ENCODE measurements around the gene ADGRG3.
A peak's percentile ranks its signal among the peaks of the same experiment; 100 is the strongest.

The ADGRG3 gene

GRCh38 chr16:57686577-57686976 lies 18.5 kb downstream of the ADGRG3 start:
- no peak overlapping the region for H3K27ac ChIP-seq (ENCODE audit: low read length)
- no peaks in the 10 kb centered on the region for H3K27me3 ChIP-seq (ENCODE audit: insufficient read depth, low read length, poor library complexity)
- no peak overlapping the region for H3K9ac ChIP-seq (ENCODE audit: low read depth, low read length)
- no peaks in the 10 kb centered on the region for H4K20me1 ChIP-seq (ENCODE audit: insufficient read depth, low read length)
- TF ChIP-seq CTCF (IDR thresholded peaks at IDR 0.05; ENCODE audit: borderline replicate concordance, extremely low read depth, low read length, poor library complexity, severe bottlenecking) (no peak), EZH2 (IDR thresholded peaks at IDR 0.05; ENCODE audit: borderline replicate concordance, low read depth, low read length, severe bottlenecking) (no peak)
- no peak overlapping the region for H2AFZ ChIP-seq (ENCODE audit: low read depth, low read length)
- DNase-seq (no peak), ATAC-seq (ENCODE audit: insufficient read depth, low read depth) (no peak)
- no peak overlapping the region for H3K4me3 ChIP-seq (ENCODE audit: low read depth in 1 of 2, low read length in 2 of 2)
- H3K36me3 ChIP-seq (ENCODE audit: insufficient read depth, low read length) = no peaks in the 10 kb centered on the region
- peaks cover 22% of the 10 kb centered on the region for H3K4me1 ChIP-seq (ENCODE audit: insufficient read depth, low read length)
- H3K4me2 ChIP-seq (ENCODE audit: insufficient read depth, low read length) = no peak overlapping the region
- H3K9me3 ChIP-seq (ENCODE audit: insufficient read depth, low read length, severe bottlenecking) = no peaks in the 10 kb centered on the region
- no peaks in the 10 kb centered on the region for H3K79me2 ChIP-seq (ENCODE audit: insufficient read depth, low read length)

- peaks cover 22% of the 10 kb centered on the region for H3K4me1 ChIP-seq (ENCODE audit: insufficient read depth, low read length)
- H3K36me3 ChIP-seq (ENCODE audit: insufficient read depth, low read length) = no peaks in the 10 kb centered on the region
- no peaks in the 10 kb centered on the region for H3K9me3 ChIP-seq (ENCODE audit: insufficient read depth, low read length, severe bottlenecking)
- no peaks in the 10 kb centered on the region for H3K27me3 ChIP-seq (ENCODE audit: insufficient read depth, low read length, poor library complexity)
- no peak for DNase-seq
- no peak for ATAC-seq (ENCODE audit: insufficient read depth, low read depth)
- no peak overlapping the region for H3K27ac ChIP-seq (ENCODE audit: low read length)
- no peak overlapping the region for H3K4me3 ChIP-seq (ENCODE audit: low read depth in 1 of 2, low read length in 2 of 2)
- no peaks in the 10 kb centered on the region for H3K79me2 ChIP-seq (ENCODE audit: insufficient read depth, low read length)
- no peak overlapping the region for H3K9ac ChIP-seq (ENCODE audit: low read depth, low read length)
- no peak overlapping the region for H3K4me2 ChIP-seq (ENCODE audit: insufficient read depth, low read length)
- H4K20me1 ChIP-seq (ENCODE audit: insufficient read depth, low read length) = no peaks in the 10 kb centered on the region
- no peak overlapping the region for H2AFZ ChIP-seq (ENCODE audit: low read depth, low read length)
- TF ChIP-seq CTCF (IDR thresholded peaks at IDR 0.05; ENCODE audit: borderline replicate concordance, extremely low read depth, low read length, poor library complexity, severe bottlenecking) (no peak), EZH2 (IDR thresholded peaks at IDR 0.05; ENCODE audit: borderline replicate concordance, low read depth, low read length, severe bottlenecking) (no peak)
Observed at GRCh38 chr16:57687363-57687929, 19.3 kb downstream of the ADGRG3 start.

GRCh38 chr16:57688487-57688986 lies 20.4 kb downstream of the ADGRG3 start:
- peak overlapping the region; percentile 85 for H3K27ac ChIP-seq (ENCODE audit: low read length)
- peak overlapping the region; percentile 48 for H3K9ac ChIP-seq (ENCODE audit: low read depth, low read length)
- H3K27me3 ChIP-seq (ENCODE audit: insufficient read depth, low read length, poor library complexity) = no peaks in the 10 kb centered on the region
- H4K20me1 ChIP-seq (ENCODE audit: insufficient read depth, low read length) = no peaks in the 10 kb centered on the region
- H3K4me2 ChIP-seq (ENCODE audit: insufficient read depth, low read length) = peak overlapping the region; percentile 62; the same call in 1 of the 2 replicates
- peaks cover 22% of the 10 kb centered on the region for H3K4me1 ChIP-seq (ENCODE audit: insufficient read depth, low read length)
- H2AFZ ChIP-seq (ENCODE audit: low read depth, low read length) = no peak overlapping the region; the same call in 1 of the 2 replicates
- ATAC-seq (ENCODE audit: insufficient read depth, low read depth) (no peak), DNase-seq (no peak)
- TF ChIP-seq CTCF (IDR thresholded peaks at IDR 0.05; ENCODE audit: borderline replicate concordance, extremely low read depth, low read length, poor library complexity, severe bottlenecking) (no peak), EZH2 (IDR thresholded peaks at IDR 0.05; ENCODE audit: borderline replicate concordance, low read depth, low read length, severe bottlenecking) (no peak)
- no peaks in the 10 kb centered on the region for H3K9me3 ChIP-seq (ENCODE audit: insufficient read depth, low read length, severe bottlenecking)
- H3K36me3 ChIP-seq (ENCODE audit: insufficient read depth, low read length) = no peaks in the 10 kb centered on the region
- H3K79me2 ChIP-seq (ENCODE audit: insufficient read depth, low read length) = no peaks in the 10 kb centered on the region
- no peak overlapping the region for H3K4me3 ChIP-seq (ENCODE audit: low read depth in 1 of 2, low read length in 2 of 2)
